K562 (cell line): Measurements from ENCODE around the gene CTPS1. TPM values are rescaled to one million over a fixed set of nuclear protein-coding genes. Genes with fewer than 3 reads are reported as not detected.
A peak's percentile ranks its signal among the peaks of the same experiment; 100 is the strongest.

Source experiments
- ADNP ChIP-seq: fragments of 200-800 bp; sonication (Bioruptor generic); IDR thresholded peaks from 2 replicates; pipeline ENCODE4 v1.6.1; 2016; ENCODE audit warnings: missing genetic modification characterization, missing compliant biosample characterization
- BACH1 ChIP-seq: fragments of 200-800 bp; sonication (Bioruptor generic); IDR thresholded peaks from 2 replicates; pipeline ENCODE4 v1.6.1; 2016; ENCODE audit warnings: missing genetic modification characterization, missing compliant biosample characterization
- CCAR2 ChIP-seq: fragments of 200-400 bp; formaldehyde crosslinking; IDR thresholded peaks from 2 replicates; pipeline ENCODE4 v1.6.1; 2017; ENCODE audit warnings: mild to moderate bottlenecking, low read depth, low read length
- EP300 ChIP-seq: IDR thresholded peaks from 2 replicates; pipeline ENCODE4 v1.6.1; 2012; ENCODE audit warnings: low read length, improper control_type of control experiment
- FIP1L1 ChIP-seq: fragments of 200-400 bp; formaldehyde crosslinking; IDR thresholded peaks from 2 replicates; pipeline ENCODE4 v1.6.1; 2018; ENCODE audit warnings: mild to moderate bottlenecking, low read depth, low read length; ENCODE audit not compliant: poor library complexity, severe bottlenecking
- GTF2F1 ChIP-seq: IDR thresholded peaks from 2 replicates; pipeline ENCODE4 v1.6.1; 2011; ENCODE audit warnings: low read depth, low read length, improper control_type of control experiment
- HIVEP1 ChIP-seq: fragments of 250-450 bp; sonication (Bioruptor Pico); IDR thresholded peaks from 2 replicates; pipeline ENCODE4 v1.4.0; 2020; ENCODE audit warnings: mild to moderate bottlenecking
- IFI16 ChIP-seq: fragments of 250-450 bp; sonication (Bioruptor Pico); IDR thresholded peaks from 2 replicates; pipeline ENCODE4 v2.1.2; 2022; ENCODE audit warnings: mild to moderate bottlenecking, inconsistent platforms
- JUND ChIP-seq, 2 experiments: IDR thresholded peaks; 2 replicates in 1 of 2; 3 replicates in 1 of 2; pipeline ENCODE4 v1.6.1; 2011; ENCODE audit warnings: borderline replicate concordance in 2 of 2, low read depth in 2 of 2, low read length in 2 of 2, improper control_type of control experiment in 1 of 2, missing biosample characterization in 1 of 2, missing genetic modification characterization in 1 of 2, missing genetic modification reagents in 1 of 2
- MAX ChIP-seq: sonication (generic); formaldehyde crosslinking; IDR thresholded peaks from 2 replicates; pipeline ENCODE4 v1.9.0; 2022; ENCODE audit warnings: mild to moderate bottlenecking, missing genetic modification reagents
- NCOA6 ChIP-seq: fragments of 450-650 bp; IDR thresholded peaks from 2 replicates; pipeline ENCODE4 v1.6.1; 2017; ENCODE audit warnings: mild to moderate bottlenecking
- NEUROD1 ChIP-seq: fragments of 150-350 bp; IDR thresholded peaks from 2 replicates; pipeline ENCODE4 v1.6.1; 2014; ENCODE audit warnings: borderline replicate concordance, low read length, low read depth; ENCODE audit not compliant: partially characterized antibody
- POLR2B ChIP-seq: fragments of 450-650 bp; IDR thresholded peaks from 2 replicates; pipeline ENCODE4 v1.6.1; 2018; ENCODE audit warnings: low read depth; ENCODE audit not compliant: partially characterized antibody
- RBM14 ChIP-seq: fragments of 200-400 bp; formaldehyde crosslinking; IDR thresholded peaks from 2 replicates; pipeline ENCODE4 v1.6.1; 2018; ENCODE audit warnings: low read depth, mild to moderate bottlenecking, low read length, moderate library complexity, borderline replicate concordance; ENCODE audit not compliant: insufficient read depth
- SNIP1 ChIP-seq: fragments of 450-650 bp; IDR thresholded peaks from 2 replicates; pipeline ENCODE4 v1.7.1; 2017; ENCODE audit warnings: low read depth, mild to moderate bottlenecking
- SP2 ChIP-seq: IDR thresholded peaks from 2 replicates; pipeline ENCODE4 v1.6.1; 2011; ENCODE audit warnings: mild to moderate bottlenecking, low read depth, low read length, moderate library complexity; ENCODE audit not compliant: poor library complexity, severe bottlenecking; ENCODE audit errors: extremely low read depth
- TCF7 ChIP-seq: sonication (generic); IDR thresholded peaks from 2 replicates; pipeline ENCODE4 v1.6.1; 2016; ENCODE audit warnings: antibody characterized with exemption, borderline replicate concordance
- TEAD1 ChIP-seq, 2 experiments: fragments of 450-650 bp in 1 of 2; sonication (generic) in 1 of 2; formaldehyde crosslinking; IDR thresholded peaks; 2 replicates each; pipeline versions ENCODE4 v1.4.0 to v1.8.0; 2020 to 2022; ENCODE audit warnings: mild to moderate bottlenecking in 2 of 2, missing genetic modification reagents in 1 of 2
- TEAD2 ChIP-seq: fragments of 450-650 bp; IDR thresholded peaks from 2 replicates; pipeline ENCODE4 v1.6.1; 2016; ENCODE audit warnings: missing genetic modification characterization, control low read depth, missing compliant biosample characterization
- ZFP36 ChIP-seq: fragments of 150-350 bp; IDR thresholded peaks from 2 replicates; pipeline ENCODE4 v1.6.1; 2018; ENCODE audit warnings: low read length, low read depth; ENCODE audit not compliant: partially characterized antibody
- ZFP91 ChIP-seq: sonication (generic); formaldehyde crosslinking; IDR thresholded peaks from 2 replicates; pipeline ENCODE4 v1.8.0; 2022; ENCODE audit warnings: mild to moderate bottlenecking, missing genetic modification reagents
- ZNF146 ChIP-seq: IDR thresholded peaks from one replicate; pipeline ENCODE4 v1.6.1; 2018; ENCODE audit warnings: missing compliant biosample characterization; ENCODE audit not compliant: unreplicated experiment
- ZNF263 ChIP-seq: sonication (generic); formaldehyde crosslinking; IDR thresholded peaks from 2 replicates; pipeline ENCODE4 v1.8.0; 2022; ENCODE audit warnings: mild to moderate bottlenecking, missing genetic modification reagents, borderline replicate concordance
- ZNF436 ChIP-seq: fragments of 250-450, 450-650 bp; sonication (Bioruptor Pico); formaldehyde crosslinking; IDR thresholded peaks from 2 replicates; pipeline ENCODE4 v1.7.0; 2020; ENCODE audit warnings: mild to moderate bottlenecking
- ZNF512 ChIP-seq: IDR thresholded peaks from 2 replicates; pipeline ENCODE4 v1.6.1; 2016; ENCODE audit warnings: missing genetic modification characterization, missing compliant biosample characterization
- polyA plus RNA-seq, 8 experiments: library from polyadenylated mRNA; depleted of rRNA in 4 of 8; stranded (reverse) in 5 of 8; unstranded in 3 of 8; fragments of >200 nt; fragmentation: Nextera tagmentation in 2 of 8; fragmentation: Illumina TruSeq in 1 of 8; extraction: Ambion mirVana in 2 of 8; extraction: Trizol in 1 of 8; gene quantifications; 2 replicates each; pipeline versions ENCODE4 v1.2.1 to v1.2.3, GENCODE V29; 2011 to 2014; ENCODE audit warnings: inconsistent platforms in 1 of 8, missing spikeins in 1 of 8
- total RNA-seq, 7 experiments: library from RNA; depleted of rRNA in 6 of 7; stranded (reverse); fragments of >200 nt in 6 of 7; fragmentation: Illumina TruSeq in 2 of 7; extraction: Trizol in 2 of 7; gene quantifications; 2 replicates each; pipeline versions ENCODE4 v1.2.1 to v1.2.3, GENCODE V29; 2011 to 2021; ENCODE audit warnings: low replicate concordance in 1 of 7

CTPS1 gene
- total and polyA plus RNA-seq, 9 of the 15 experiments (the other 6 are each of a cell fraction or from before 2014, with no cell fraction given): 44.4 to 164 (median 87.7) TPM

- TF ChIP-seq ZFP36 (no peak), GTF2F1 (peak; percentile 74), SP2 (peak; percentile 85), ZNF263 (CRISPR knock-in tag) (no peak), NCOA6 (no peak), RBM14 (no peak), ZNF436 (no peak), TCF7 (0 out of 2 replicates have a peak, but pooled peaks have one; percentile 7), TEAD1 (CRISPR knock-in tag; IDR thresholded peaks at IDR 0.05) (peak in 1 of 2 experiments; percentile 14; a peak in 1 of 4 replicates), NEUROD1 (peak; percentile 86), SNIP1 (no peak), TEAD2 (tag) (no peak), ZNF512 (tag) (no peak), JUND (IDR thresholded peaks at IDR 0.05; ENCODE audit: borderline replicate concordance, low read depth, low read length) (peak; percentile 27; the same call in 1 of the 2 replicates), JUND (tag; IDR thresholded peaks at IDR 0.05; ENCODE audit: borderline replicate concordance, low read depth, low read length) (no peak), CCAR2 (no peak), IFI16 (CRISPR knock-in tag) (no peak), MAX (CRISPR knock-in tag) (peak; percentile 82), BACH1 (tag) (no peak), ADNP (tag) (peak; percentile 94), POLR2B (peak; percentile 90), ZNF146 (CRISPR knock-in tag) (peak; percentile 14), FIP1L1 (peak; percentile 14), EP300 (no peak), HIVEP1 (no peak), ZFP91 (no peak)
Measured at GRCh38 chr1:40979241-40980067, at the start of gene CTPS1 (continued).
